Neural crest cell (in vitro differentiated cells): ENCODE data around the gene HSPB8. TPM values are rescaled to one million over a fixed set of nuclear protein-coding genes. Genes with fewer than 3 reads are reported as not detected.
"Not testable (repeated sequence)": the region's sequence is repeated elsewhere in the genome, so short reads cannot be mapped to it uniquely, and the experiment has no call there.

ENCODE experiments used
- DNase-seq: peaks from one replicate; pipeline ENCODE4 v3.0.0; 2021; ENCODE audit warnings: low read depth, mixed read lengths, low spot score
- H3K27ac Mint-ChIP-seq: one replicate; pipeline ENCODE4 v1.8.0; 2021; ENCODE audit warnings: mild to moderate bottlenecking, mixed read lengths; ENCODE audit not compliant: unreplicated experiment
- H3K27me3 Mint-ChIP-seq: 2 replicates; pipeline ENCODE4 v1.8.0; 2021; ENCODE audit warnings: low read depth, mild to moderate bottlenecking, mixed read lengths
- H3K36me3 Mint-ChIP-seq: 2 replicates; pipeline ENCODE4 v1.8.0; 2021; ENCODE audit warnings: low read depth, mild to moderate bottlenecking, mixed read lengths
- H3K4me1 Mint-ChIP-seq: 2 replicates; pipeline ENCODE4 v1.8.0; 2021; ENCODE audit warnings: mixed read lengths
- H3K4me3 Mint-ChIP-seq: one replicate; pipeline ENCODE4 v1.8.0; 2021; ENCODE audit warnings: mild to moderate bottlenecking, mixed read lengths
- H3K9me3 Mint-ChIP-seq: 2 replicates; pipeline ENCODE4 v1.8.0; 2021; ENCODE audit warnings: mixed read lengths
- CTCF ChIP-seq: fragments of 200-600 bp; sonication (generic); conservative IDR thresholded peaks from 2 replicates; pipeline ENCODE4 v1.5.0; 2021; ENCODE audit warnings: antibody characterized with exemption, mild to moderate bottlenecking
- total RNA-seq: library from RNA; stranded (reverse); gene quantifications from 2 replicates; pipeline ENCODE4 v1.2.1, GENCODE V29; 2021

The HSPB8 gene
- total RNA-seq, 1 donor from 2014 or later = 0.58 TPM

GRCh38 chr12:119208626-119209061 lies 29.9 kb downstream of the HSPB8 start:
- TF ChIP-seq CTCF = no peak
- no peak overlapping the region for H3K4me3 Mint-ChIP-seq
- DNase-seq = no peak
- H3K36me3 Mint-ChIP-seq = no peaks in the 10 kb centered on the region
- H3K27ac Mint-ChIP-seq = no peak overlapping the region
- peaks cover 11% of the 10 kb centered on the region for H3K4me1 Mint-ChIP-seq
- H3K27me3 Mint-ChIP-seq = peaks cover 3% of the 10 kb centered on the region
- H3K9me3 Mint-ChIP-seq = no peaks in the 10 kb centered on the region

- Mint-ChIP-seq H3K4me1 (peaks cover 4% of the 10 kb centered on the region), H3K27ac (no peak overlapping the region), H3K4me3 (no peak overlapping the region), H3K36me3 (no peaks in the 10 kb centered on the region), H3K9me3 (no peaks in the 10 kb centered on the region), H3K27me3 (peaks cover 7% of the 10 kb centered on the region)
- no peak for DNase-seq
- TF ChIP-seq CTCF = no peak
Observed at GRCh38 chr12:119211884-119212283, 33.2 kb downstream of the HSPB8 start.

- TF ChIP-seq CTCF = no peak
- DNase-seq = no peak
- Mint-ChIP-seq H3K4me3 (no peak overlapping the region), H3K36me3 (no peaks in the 10 kb centered on the region), H3K27ac (no peak overlapping the region), H3K9me3 (no peaks in the 10 kb centered on the region), H3K27me3 (peaks cover 16% of the 10 kb centered on the region), H3K4me1 (peaks cover 13% of the 10 kb centered on the region)
Observed at GRCh38 chr12:119216084-119216483, 37.4 kb downstream of the HSPB8 start.

- peaks cover 13% of the 10 kb centered on the region for H3K4me1 Mint-ChIP-seq
- not testable (repeated sequence) for H3K36me3 Mint-ChIP-seq, H3K4me3 Mint-ChIP-seq, H3K27ac Mint-ChIP-seq, H3K9me3 Mint-ChIP-seq, DNase-seq
- peaks cover 21% of the 10 kb centered on the region for H3K27me3 Mint-ChIP-seq
Observed at GRCh38 chr12:119218875-119219274, 40.1 kb downstream of the HSPB8 start.

- H3K27me3 Mint-ChIP-seq = peaks cover 27% of the 10 kb centered on the region
- H3K4me1 Mint-ChIP-seq = peaks cover 13% of the 10 kb centered on the region
- H3K27ac Mint-ChIP-seq = no peak overlapping the region
- TF ChIP-seq CTCF = no peak
- no peak overlapping the region for H3K4me3 Mint-ChIP-seq
- no peaks in the 10 kb centered on the region for H3K9me3 Mint-ChIP-seq
- DNase-seq = no peak
- no peaks in the 10 kb centered on the region for H3K36me3 Mint-ChIP-seq
Observed at GRCh38 chr12:119222222-119222951, 43.7 kb downstream of the HSPB8 start.

- no peak for TF ChIP-seq CTCF
- Mint-ChIP-seq H3K4me3 (no peak overlapping the region), H3K27ac (no peak overlapping the region), H3K27me3 (peaks cover 20% of the 10 kb centered on the region), H3K36me3 (no peaks in the 10 kb centered on the region), H3K9me3 (peaks cover 9% of the 10 kb centered on the region), H3K4me1 (peaks cover 7% of the 10 kb centered on the region)
- no peak for DNase-seq
Observed at GRCh38 chr12:119225454-119225853, 46.7 kb downstream of the HSPB8 start.
